Measurements from ENCODE around the gene CALCB.

The CALCB gene

GRCh38 chr11:15118431-15118830 is 45.0 kb downstream of the CALCB start:
- Mint-ChIP-seq H3K27ac (no peak overlapping the region), H3K4me3 (no peak overlapping the region), H3K4me1 (ENCODE audit: low read depth) (peaks cover 11% of the 10 kb centered on the region), H3K27me3 (peaks cover 27% of the 10 kb centered on the region), H3K9me3 (no peaks in the 10 kb centered on the region), H3K36me3 (ENCODE audit: low read depth) (no peaks in the 10 kb centered on the region)
- intact Hi-C loops (cut with micrococcal nuclease): no loop called here

GRCh38 chr11:15119352-15119751 is 46.0 kb downstream of the CALCB start:
- intact Hi-C loops (cut with micrococcal nuclease): no loop called here

GRCh38 chr11:15119826-15120225 is 46.4 kb downstream of the CALCB start:
- Mint-ChIP-seq H3K4me3 (no peak overlapping the region), H3K9me3 (no peaks in the 10 kb centered on the region), H3K4me1 (ENCODE audit: low read depth) (peaks cover 3% of the 10 kb centered on the region), H3K27ac (no peak overlapping the region), H3K36me3 (ENCODE audit: low read depth) (no peaks in the 10 kb centered on the region), H3K27me3 (peaks cover 17% of the 10 kb centered on the region)
- intact Hi-C loops (cut with micrococcal nuclease): no loop called here

More at GRCh38 chr11:15119352-15119751, 46.0 kb downstream of the CALCB start:
- no peaks in the 10 kb centered on the region for H3K36me3 Mint-ChIP-seq (ENCODE audit: low read depth)
- H3K27me3 Mint-ChIP-seq: peaks cover 21% of the 10 kb centered on the region
- H3K4me3 Mint-ChIP-seq: no peak overlapping the region
- H3K4me1 Mint-ChIP-seq (ENCODE audit: low read depth): peaks cover 6% of the 10 kb centered on the region
- no peak overlapping the region for H3K27ac Mint-ChIP-seq
- H3K9me3 Mint-ChIP-seq: no peaks in the 10 kb centered on the region

- no peaks in the 10 kb centered on the region for H3K9me3 Mint-ChIP-seq
- no peak overlapping the region for H3K4me3 Mint-ChIP-seq
- no peak overlapping the region for H3K27ac Mint-ChIP-seq
- peaks cover 2% of the 10 kb centered on the region for H3K27me3 Mint-ChIP-seq
- no peaks in the 10 kb centered on the region for H3K36me3 Mint-ChIP-seq (ENCODE audit: low read depth)
- no peaks in the 10 kb centered on the region for H3K4me1 Mint-ChIP-seq (ENCODE audit: low read depth)
- intact Hi-C loops (cut with micrococcal nuclease): no loop called here
Measured at GRCh38 chr11:15123849-15124248, 50.5 kb downstream of the CALCB start.

GRCh38 chr11:15124528-15124927 is 51.1 kb downstream of the CALCB start:
- Mint-ChIP-seq H3K36me3 (ENCODE audit: low read depth) (no peaks in the 10 kb centered on the region), H3K27me3 (peaks cover 2% of the 10 kb centered on the region), H3K9me3 (no peaks in the 10 kb centered on the region), H3K27ac (no peak overlapping the region), H3K4me3 (no peak overlapping the region), H3K4me1 (ENCODE audit: low read depth) (no peaks in the 10 kb centered on the region)
- intact Hi-C loops (cut with micrococcal nuclease): no loop called here

- Mint-ChIP-seq H3K9me3 (no peaks in the 10 kb centered on the region), H3K4me1 (ENCODE audit: low read depth) (no peaks in the 10 kb centered on the region), H3K4me3 (no peak overlapping the region), H3K36me3 (ENCODE audit: low read depth) (no peaks in the 10 kb centered on the region), H3K27me3 (peaks cover 2% of the 10 kb centered on the region), H3K27ac (no peak overlapping the region)
- intact Hi-C loops (cut with micrococcal nuclease): no loop called here
Measured at GRCh38 chr11:15127341-15127740, 53.9 kb downstream of the CALCB start.

Measured in dendritic cell treated with granulocyte-macrophage colony-stimulating factor and Interleukin-4, amounts not matched to agents 40 ng/mL and 50 ng/mL, for 4 days (primary cell).